ENCODE results near the gene GPRIN3. TPM values are rescaled to one million over a fixed set of nuclear protein-coding genes. Genes with fewer than 3 reads are reported as not detected.

GPRIN3 gene
- total RNA-seq, 2 donors from 2014 or later: 5.2 to 7.8 TPM

DNA sequence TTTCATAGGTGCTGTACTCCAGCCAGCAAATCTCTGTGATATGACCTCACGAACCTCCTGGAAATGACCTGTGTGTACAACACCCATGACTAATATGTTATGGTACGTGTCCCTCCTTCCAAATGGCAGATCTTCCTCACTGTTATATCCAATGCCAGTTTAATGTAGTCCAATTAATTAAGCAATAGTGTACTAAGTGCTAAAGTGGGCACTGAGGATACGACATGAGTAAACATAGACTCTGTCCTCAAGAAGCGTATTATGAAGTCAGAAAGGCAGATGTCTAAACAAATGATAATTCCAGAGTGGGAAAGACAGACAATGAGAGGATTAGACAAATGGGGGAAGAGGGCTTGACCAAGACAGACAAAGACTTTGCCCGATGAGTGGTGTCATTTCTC is 33.9 kb downstream of the GPRIN3 start:
- H3K4me1 ChIP-seq: peaks cover 0 to 12% of the 10 kb centered on the region in 2 donors
- no peaks in the 10 kb centered on the region for H3K36me3 ChIP-seq
- H3K4me3 ChIP-seq: no peak overlapping the region
- no peaks in the 10 kb centered on the region for H3K9me3 ChIP-seq
- no peaks in the 10 kb centered on the region for H3K27me3 ChIP-seq
- TF ChIP-seq CTCF (IDR thresholded peaks at IDR 0.05): no peak
- peak overlapping the region in 1 of 2 donors; percentile 24 for H3K27ac ChIP-seq
- no peak for DNase-seq (ENCODE audit: low spot score)

DNA sequence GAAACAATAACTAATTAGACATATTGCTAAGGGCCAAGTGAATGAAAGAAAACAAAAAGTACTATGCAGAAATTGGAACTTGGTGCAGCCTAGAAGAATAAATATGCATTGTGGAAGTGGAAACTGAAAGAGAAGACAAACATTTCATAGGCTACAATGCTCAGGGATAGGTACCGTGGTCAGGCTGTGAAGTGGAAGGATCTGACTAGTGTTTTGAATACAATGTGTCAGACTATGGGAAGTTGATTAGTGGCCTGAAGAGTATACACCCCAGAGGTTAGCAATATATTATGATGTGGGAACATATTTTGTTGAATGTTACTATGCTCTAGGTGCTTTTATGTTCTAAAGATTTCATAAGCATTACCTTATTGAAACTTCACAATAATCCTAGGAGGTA is 36.8 kb downstream of the GPRIN3 start:
- Histone ChIP-seq H3K27me3 (no peaks in the 10 kb centered on the region), H3K4me3 (no peak overlapping the region), H3K36me3 (no peaks in the 10 kb centered on the region), H3K9me3 (no peaks in the 10 kb centered on the region), H3K4me1 (peaks cover 0 to 27% of the 10 kb centered on the region in 2 donors), H3K27ac (no peak overlapping the region)
- TF ChIP-seq CTCF (IDR thresholded peaks at IDR 0.05): no peak
- no peak for DNase-seq (ENCODE audit: low spot score)

DNA sequence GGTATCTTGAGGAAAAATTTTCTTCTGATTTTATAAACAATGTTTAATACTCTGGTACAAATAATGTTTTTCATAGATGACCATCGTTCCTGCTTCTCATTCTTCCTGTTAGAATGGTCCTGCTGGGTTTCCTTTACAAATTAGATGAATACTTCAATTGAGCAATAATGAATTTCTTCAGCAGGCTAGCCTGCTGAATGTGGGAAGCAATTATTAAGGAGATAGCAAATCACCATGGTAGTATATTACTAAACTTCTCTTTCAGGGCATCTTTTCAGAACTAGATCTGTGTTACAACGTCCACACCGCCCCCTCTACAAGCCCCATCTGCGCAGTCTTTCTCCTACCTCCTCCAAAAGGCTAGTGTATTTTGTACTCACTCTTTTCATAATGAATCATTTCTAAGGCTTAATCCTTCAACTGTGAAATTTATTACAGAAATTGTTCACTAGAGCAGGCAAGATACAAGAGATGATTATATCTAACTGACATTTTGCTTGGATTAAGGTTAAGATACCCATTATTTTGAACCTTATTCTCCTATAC is 38.4 kb downstream of the GPRIN3 start:
- no peak for DNase-seq (ENCODE audit: low spot score)
- no peak for TF ChIP-seq CTCF (IDR thresholded peaks at IDR 0.05)
- H3K9me3 ChIP-seq: no peaks in the 10 kb centered on the region
- no peak overlapping the region for H3K27ac ChIP-seq
- H3K4me1 ChIP-seq: peaks cover 0 to 23% of the 10 kb centered on the region in 2 donors
- H3K27me3 ChIP-seq: no peaks in the 10 kb centered on the region
- no peaks in the 10 kb centered on the region for H3K36me3 ChIP-seq
- no peak overlapping the region for H3K4me3 ChIP-seq

- Histone ChIP-seq H3K4me1 (peaks cover 0 to 20% of the 10 kb centered on the region in 2 donors), H3K27ac (no peak overlapping the region), H3K27me3 (no peaks in the 10 kb centered on the region), H3K9me3 (no peaks in the 10 kb centered on the region), H3K36me3 (no peaks in the 10 kb centered on the region), H3K4me3 (no peak overlapping the region)
- DNase-seq (ENCODE audit: low spot score): no peak
- no peak for TF ChIP-seq CTCF (IDR thresholded peaks at IDR 0.05)
These were observed 38.9 kb downstream of the GPRIN3 start for GRCh38 chr4:89268679-89269078.

- H3K9me3 ChIP-seq: no peaks in the 10 kb centered on the region
These were observed 39.8 kb downstream of the GPRIN3 start for GRCh38 chr4:89267846-89268245.

More at GRCh38 chr4:89267846-89268245, 39.8 kb downstream of the GPRIN3 start:
- Histone ChIP-seq H3K27ac (peak overlapping the region in 1 of 2 donors; percentile 63), H3K4me1 (peaks cover 0 to 18% of the 10 kb centered on the region in 2 donors), H3K4me3 (no peak overlapping the region), H3K27me3 (no peaks in the 10 kb centered on the region), H3K36me3 (no peaks in the 10 kb centered on the region)
- no peak for TF ChIP-seq CTCF (IDR thresholded peaks at IDR 0.05)
- DNase-seq (ENCODE audit: low spot score): no peak

Data from right atrium auricular region (tissue), 2 donors.